Measurements from ENCODE around the gene HS6ST3.

HS6ST3 gene

GRCh38 chr13:96673825-96674224 lies 583.9 kb downstream of the HS6ST3 start:
- no peak for DNase-seq

GRCh38 chr13:96677029-96677428 lies 587.1 kb downstream of the HS6ST3 start:
- DNase-seq, result no peak

- no peak for DNase-seq
These were observed 588.9 kb downstream of the HS6ST3 start for GRCh38 chr13:96678801-96679200.

- no peak for DNase-seq
These were observed 591.0 kb downstream of the HS6ST3 start for GRCh38 chr13:96680898-96681297.

- DNase-seq, result no peak
These were observed 591.9 kb downstream of the HS6ST3 start for GRCh38 chr13:96681766-96682165.

- DNase-seq, result no peak
These were observed 594.6 kb downstream of the HS6ST3 start for GRCh38 chr13:96684469-96684868.

- no peak for DNase-seq
These were observed 595.0 kb downstream of the HS6ST3 start for GRCh38 chr13:96684907-96685306.

- DNase-seq, result no peak
These were observed 596.4 kb downstream of the HS6ST3 start for GRCh38 chr13:96686286-96686685.

GRCh38 chr13:96687191-96687590 lies 597.3 kb downstream of the HS6ST3 start:
- DNase-seq, result no peak

- DNase-seq, result no peak
These were observed 601.1 kb downstream of the HS6ST3 start for GRCh38 chr13:96690998-96691397.

GRCh38 chr13:96696389-96696900 lies 606.5 kb downstream of the HS6ST3 start:
- no peak for DNase-seq

GRCh38 chr13:96700657-96701056 lies 610.8 kb downstream of the HS6ST3 start:
- no peak for DNase-seq

GRCh38 chr13:96707146-96707545 lies 617.2 kb downstream of the HS6ST3 start:
- no peak for DNase-seq

- no peak for DNase-seq
These were observed 620.4 kb downstream of the HS6ST3 start for GRCh38 chr13:96710166-96710862.

- no peak for DNase-seq
These were observed 630.5 kb downstream of the HS6ST3 start for GRCh38 chr13:96720446-96720845.

GRCh38 chr13:96726651-96727050 lies 636.7 kb downstream of the HS6ST3 start:
- DNase-seq, result no peak

GRCh38 chr13:96728463-96728862 lies 638.6 kb downstream of the HS6ST3 start:
- DNase-seq, result no peak

- no peak for DNase-seq
These were observed 640.8 kb downstream of the HS6ST3 start for GRCh38 chr13:96730676-96731075.

- no peak for DNase-seq
These were observed 644.6 kb downstream of the HS6ST3 start for GRCh38 chr13:96734499-96734898.

- no peak for DNase-seq
These were observed 651.9 kb downstream of the HS6ST3 start for GRCh38 chr13:96741779-96742178.

GRCh38 chr13:96743296-96744089 lies 653.6 kb downstream of the HS6ST3 start:
- DNase-seq, result no peak

- no peak for DNase-seq
These were observed 654.7 kb downstream of the HS6ST3 start for GRCh38 chr13:96744367-96745331.

GRCh38 chr13:96746886-96747285 lies 657.0 kb downstream of the HS6ST3 start:
- DNase-seq, result no peak
